Measurements from ENCODE around the gene ST7. TPM values are rescaled to one million over a fixed set of nuclear protein-coding genes. Genes with fewer than 3 reads are reported as not detected.

ST7 gene
- polyA plus RNA-seq, 1 donor (not counting 4 experiments of a cell fraction or from before 2014, with no cell fraction given) = 16.9 TPM

DNA sequence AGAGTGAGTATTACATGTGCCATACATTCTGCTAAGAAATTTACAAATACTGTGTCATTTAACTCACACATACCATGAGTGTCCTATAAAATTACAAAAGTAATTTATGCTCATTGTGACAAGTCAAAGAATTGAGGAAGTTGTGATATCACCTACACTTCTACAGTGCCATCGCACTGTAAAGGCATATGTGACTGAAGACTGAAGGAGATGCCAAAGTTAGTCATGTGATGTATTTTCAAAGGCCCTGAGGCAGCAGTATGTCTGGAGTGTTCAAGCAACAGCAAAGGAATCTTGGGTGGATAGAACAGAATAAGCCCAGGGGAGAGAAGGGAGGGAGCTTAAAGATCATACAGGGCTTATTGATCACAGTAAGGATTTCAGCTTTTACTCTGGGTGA, 192.8 kb downstream of the ST7 start:
- Histone ChIP-seq H3K36me3 (ENCODE audit: control insufficient read depth in 2 of 2, extremely low read depth in 1 of 2, insufficient read depth in 2 of 2, low read length in 2 of 2) (no peaks in the 10 kb centered on the region), H4K20me1 (ENCODE audit: control insufficient read depth, extremely low read depth, insufficient read depth, low read length) (no peaks in the 10 kb centered on the region), H2AFZ (ENCODE audit: control insufficient read depth, low read length) (no peak overlapping the region), H3K4me3 (ENCODE audit: control insufficient read depth in 2 of 3, extremely low read depth in 1 of 3, insufficient read depth in 2 of 3, low read depth in 1 of 3, low read length in 3 of 3) (no peak overlapping the region), H3K9ac (ENCODE audit: control insufficient read depth, extremely low read depth, insufficient read depth, low read length) (no peak overlapping the region), H3K79me2 (ENCODE audit: control insufficient read depth, insufficient read depth, low read length) (no peaks in the 10 kb centered on the region), H3K4me1 (ENCODE audit: control insufficient read depth, extremely low read depth, insufficient read depth, low read length) (peaks cover 5% of the 10 kb centered on the region), H3K4me2 (ENCODE audit: control insufficient read depth, extremely low read depth, insufficient read depth, low read depth, low read length) (no peak overlapping the region), H3K27me3 (ENCODE audit: control insufficient read depth, extremely low read depth, insufficient read depth, low read length) (no peaks in the 10 kb centered on the region), H3K9me3 (ENCODE audit: control insufficient read depth, low read depth, low read length) (no peaks in the 10 kb centered on the region), H3K27ac (ENCODE audit: control insufficient read depth, insufficient read depth, low read length) (no peak overlapping the region), H3K9me1 (ENCODE audit: control insufficient read depth, extremely low read depth, insufficient read depth, low read length) (no peaks in the 10 kb centered on the region)
- no peak for FAIRE-seq
- TF ChIP-seq EZH2 (IDR thresholded peaks at IDR 0.05; ENCODE audit: low read length) = no peak
- TF ChIP-seq, protein P1, sequence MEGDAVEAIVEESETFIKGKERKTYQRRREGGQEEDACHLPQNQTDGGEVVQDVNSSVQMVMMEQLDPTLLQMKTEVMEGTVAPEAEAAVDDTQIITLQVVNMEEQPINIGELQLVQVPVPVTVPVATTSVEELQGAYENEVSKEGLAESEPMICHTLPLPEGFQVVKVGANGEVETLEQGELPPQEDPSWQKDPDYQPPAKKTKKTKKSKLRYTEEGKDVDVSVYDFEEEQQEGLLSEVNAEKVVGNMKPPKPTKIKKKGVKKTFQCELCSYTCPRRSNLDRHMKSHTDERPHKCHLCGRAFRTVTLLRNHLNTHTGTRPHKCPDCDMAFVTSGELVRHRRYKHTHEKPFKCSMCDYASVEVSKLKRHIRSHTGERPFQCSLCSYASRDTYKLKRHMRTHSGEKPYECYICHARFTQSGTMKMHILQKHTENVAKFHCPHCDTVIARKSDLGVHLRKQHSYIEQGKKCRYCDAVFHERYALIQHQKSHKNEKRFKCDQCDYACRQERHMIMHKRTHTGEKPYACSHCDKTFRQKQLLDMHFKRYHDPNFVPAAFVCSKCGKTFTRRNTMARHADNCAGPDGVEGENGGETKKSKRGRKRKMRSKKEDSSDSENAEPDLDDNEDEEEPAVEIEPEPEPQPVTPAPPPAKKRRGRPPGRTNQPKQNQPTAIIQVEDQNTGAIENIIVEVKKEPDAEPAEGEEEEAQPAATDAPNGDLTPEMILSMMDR (optimal IDR thresholded peaks at IDR 0.05 in 1 of 3, IDR thresholded peaks at IDR 0.05 in 1 of 3, conservative IDR thresholded peaks at IDR 0.05 in 1 of 3; ENCODE audit: extremely low read depth in 1 of 3, insufficient read depth in 2 of 3, low read length in 3 of 3) = no peak
- dilution Hi-C loops (cut with MboI; ENCODE audit: extremely low pct_ligation_motif_present, low sequenced_read_pairs) = no loop called here
- DNase-seq (ENCODE audit: low read depth, low spot score) = no peak

DNA sequence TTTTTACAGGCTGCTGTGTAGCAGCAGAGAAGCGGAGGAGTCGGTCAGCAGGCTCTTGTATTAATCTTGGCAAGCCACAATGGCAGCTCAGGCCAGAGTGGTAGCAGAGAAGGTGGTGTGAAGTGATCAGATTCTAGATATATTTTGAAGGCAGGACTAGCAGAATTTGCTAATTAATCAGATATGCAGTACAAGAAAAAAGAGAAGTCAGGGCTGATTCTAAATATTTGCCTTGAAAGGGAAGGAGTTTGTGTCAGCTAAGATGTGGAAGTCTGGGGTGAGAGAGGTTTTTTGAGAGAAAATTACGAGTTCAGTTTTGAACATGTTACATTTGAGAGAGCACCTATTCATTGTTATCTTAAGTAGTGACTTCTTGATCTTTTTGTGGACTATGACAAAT, 193.2 kb downstream of the ST7 start:
- Histone ChIP-seq H4K20me1 (ENCODE audit: control insufficient read depth, extremely low read depth, insufficient read depth, low read length) (no peaks in the 10 kb centered on the region), H3K79me2 (ENCODE audit: control insufficient read depth, insufficient read depth, low read length) (no peaks in the 10 kb centered on the region), H3K9me3 (ENCODE audit: control insufficient read depth, low read depth, low read length) (no peaks in the 10 kb centered on the region), H3K4me2 (ENCODE audit: control insufficient read depth, extremely low read depth, insufficient read depth, low read depth, low read length) (no peak overlapping the region), H3K9ac (ENCODE audit: control insufficient read depth, extremely low read depth, insufficient read depth, low read length) (no peak overlapping the region), H3K4me1 (ENCODE audit: control insufficient read depth, extremely low read depth, insufficient read depth, low read length) (peaks cover 5% of the 10 kb centered on the region), H3K4me3 (ENCODE audit: control insufficient read depth in 2 of 3, extremely low read depth in 1 of 3, insufficient read depth in 2 of 3, low read depth in 1 of 3, low read length in 3 of 3) (no peak overlapping the region), H2AFZ (ENCODE audit: control insufficient read depth, low read length) (no peak overlapping the region), H3K27ac (ENCODE audit: control insufficient read depth, insufficient read depth, low read length) (no peak overlapping the region), H3K9me1 (ENCODE audit: control insufficient read depth, extremely low read depth, insufficient read depth, low read length) (no peaks in the 10 kb centered on the region), H3K36me3 (ENCODE audit: control insufficient read depth in 2 of 2, extremely low read depth in 1 of 2, insufficient read depth in 2 of 2, low read length in 2 of 2) (no peaks in the 10 kb centered on the region), H3K27me3 (ENCODE audit: control insufficient read depth, extremely low read depth, insufficient read depth, low read length) (no peaks in the 10 kb centered on the region)
- DNase-seq (ENCODE audit: low read depth, low spot score) (no peak), FAIRE-seq (no peak)
- dilution Hi-C loops (cut with MboI; ENCODE audit: extremely low pct_ligation_motif_present, low sequenced_read_pairs) = no loop called here
- TF ChIP-seq, protein P1 (optimal IDR thresholded peaks at IDR 0.05 in 1 of 3, IDR thresholded peaks at IDR 0.05 in 1 of 3, conservative IDR thresholded peaks at IDR 0.05 in 1 of 3; ENCODE audit: extremely low read depth in 1 of 3, insufficient read depth in 2 of 3, low read length in 3 of 3) = no peak
